Spleen (tissue), 7 donors: Measurements from ENCODE around the gene FHL2.

Experiments
- POLR2A ChIP-seq, 3 donors: fragments of 450-650 bp; IDR thresholded peaks; one replicate each; pipeline ENCODE4 v1.5.1; 2017; ENCODE audit warnings: antibody characterized with exemption in 3 of 3, mild to moderate bottlenecking in 1 of 3
- POLR2AphosphoS5 ChIP-seq, 3 donors: sonication (generic); formaldehyde crosslinking; IDR thresholded peaks; one replicate each; pipeline ENCODE4 v1.5.1; 2017; ENCODE audit warnings: antibody characterized with exemption in 3 of 3
- TF ChIP-seq, protein P1 (sequence below), 11 experiments: fragments of 200-600 bp in 7 of 11; fragments of 450-650 bp in 4 of 11; sonication (generic) in 4 of 11; IDR thresholded peaks in 8 of 11; conservative IDR thresholded peaks in 3 of 11; 1 replicate in 7 of 11; 2 replicates in 4 of 11; pipeline versions ENCODE4 v1.4.0 to v1.8.0; 2016 to 2021; ENCODE audit warnings: antibody characterized with exemption in 11 of 11, inconsistent platforms in 4 of 11, mild to moderate bottlenecking in 1 of 11
- donor health status: DM: no; HTN: no; CAD: no; lungs with moderate emphysema.
- donor health status: DM: no; HTN: no; CAD: no.
- donor health status: DM: no; HTN: no; CAD: no.

DNA sequence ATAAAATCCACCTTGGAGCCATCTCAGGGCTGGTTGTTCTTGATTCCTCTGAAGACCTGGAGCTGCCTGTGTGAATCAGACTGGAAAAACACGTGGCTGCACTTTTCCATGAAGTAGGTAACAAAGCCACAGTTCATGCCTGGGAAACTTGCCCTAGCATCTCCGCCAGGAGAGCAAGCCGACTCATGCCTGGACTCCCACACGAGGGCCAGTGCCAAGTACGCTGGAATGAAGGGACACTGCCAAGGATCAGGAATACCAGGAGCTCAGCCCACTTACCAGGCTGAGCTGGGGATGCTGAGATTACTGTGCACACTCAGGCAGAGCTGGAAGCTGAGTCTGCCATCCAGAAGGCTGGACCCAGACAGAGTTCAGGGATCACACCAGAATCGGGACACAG, 10.9 kb upstream of the FHL2 start:
- TF ChIP-seq, protein P1, sequence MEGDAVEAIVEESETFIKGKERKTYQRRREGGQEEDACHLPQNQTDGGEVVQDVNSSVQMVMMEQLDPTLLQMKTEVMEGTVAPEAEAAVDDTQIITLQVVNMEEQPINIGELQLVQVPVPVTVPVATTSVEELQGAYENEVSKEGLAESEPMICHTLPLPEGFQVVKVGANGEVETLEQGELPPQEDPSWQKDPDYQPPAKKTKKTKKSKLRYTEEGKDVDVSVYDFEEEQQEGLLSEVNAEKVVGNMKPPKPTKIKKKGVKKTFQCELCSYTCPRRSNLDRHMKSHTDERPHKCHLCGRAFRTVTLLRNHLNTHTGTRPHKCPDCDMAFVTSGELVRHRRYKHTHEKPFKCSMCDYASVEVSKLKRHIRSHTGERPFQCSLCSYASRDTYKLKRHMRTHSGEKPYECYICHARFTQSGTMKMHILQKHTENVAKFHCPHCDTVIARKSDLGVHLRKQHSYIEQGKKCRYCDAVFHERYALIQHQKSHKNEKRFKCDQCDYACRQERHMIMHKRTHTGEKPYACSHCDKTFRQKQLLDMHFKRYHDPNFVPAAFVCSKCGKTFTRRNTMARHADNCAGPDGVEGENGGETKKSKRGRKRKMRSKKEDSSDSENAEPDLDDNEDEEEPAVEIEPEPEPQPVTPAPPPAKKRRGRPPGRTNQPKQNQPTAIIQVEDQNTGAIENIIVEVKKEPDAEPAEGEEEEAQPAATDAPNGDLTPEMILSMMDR (IDR thresholded peaks at IDR 0.05 in 8 of 11, conservative IDR thresholded peaks at IDR 0.05 in 3 of 11) = no peak
- TF ChIP-seq POLR2A (IDR thresholded peaks at IDR 0.05) = no peak
- TF ChIP-seq POLR2AphosphoS5 (IDR thresholded peaks at IDR 0.05) = no peak
